ENCODE measurements around the gene PATJ. TPM values are rescaled to one million over a fixed set of nuclear protein-coding genes. Genes with fewer than 3 reads are reported as not detected.

The PATJ gene
- total RNA-seq, 1 donor from 2014 or later: 126 TPM

- H3K9me3 Mint-ChIP-seq (ENCODE audit: low read depth): peaks cover 3% of the 10 kb centered on the region
- peaks cover 22% of the 10 kb centered on the region for H3K27me3 Mint-ChIP-seq
- H3K4me1 Mint-ChIP-seq (ENCODE audit: low read depth): peaks cover 24% of the 10 kb centered on the region
- peaks cover 3% of the 10 kb centered on the region for H3K36me3 Mint-ChIP-seq (ENCODE audit: insufficient read depth)
- TF ChIP-seq, protein P1, sequence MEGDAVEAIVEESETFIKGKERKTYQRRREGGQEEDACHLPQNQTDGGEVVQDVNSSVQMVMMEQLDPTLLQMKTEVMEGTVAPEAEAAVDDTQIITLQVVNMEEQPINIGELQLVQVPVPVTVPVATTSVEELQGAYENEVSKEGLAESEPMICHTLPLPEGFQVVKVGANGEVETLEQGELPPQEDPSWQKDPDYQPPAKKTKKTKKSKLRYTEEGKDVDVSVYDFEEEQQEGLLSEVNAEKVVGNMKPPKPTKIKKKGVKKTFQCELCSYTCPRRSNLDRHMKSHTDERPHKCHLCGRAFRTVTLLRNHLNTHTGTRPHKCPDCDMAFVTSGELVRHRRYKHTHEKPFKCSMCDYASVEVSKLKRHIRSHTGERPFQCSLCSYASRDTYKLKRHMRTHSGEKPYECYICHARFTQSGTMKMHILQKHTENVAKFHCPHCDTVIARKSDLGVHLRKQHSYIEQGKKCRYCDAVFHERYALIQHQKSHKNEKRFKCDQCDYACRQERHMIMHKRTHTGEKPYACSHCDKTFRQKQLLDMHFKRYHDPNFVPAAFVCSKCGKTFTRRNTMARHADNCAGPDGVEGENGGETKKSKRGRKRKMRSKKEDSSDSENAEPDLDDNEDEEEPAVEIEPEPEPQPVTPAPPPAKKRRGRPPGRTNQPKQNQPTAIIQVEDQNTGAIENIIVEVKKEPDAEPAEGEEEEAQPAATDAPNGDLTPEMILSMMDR (IDR thresholded peaks at IDR 0.05; ENCODE audit: unreplicated experiment): no peak
- H3K27ac Mint-ChIP-seq: no peak overlapping the region
- no peak for DNase-seq (ENCODE audit: low spot score, unreplicated experiment)
- H3K4me3 Mint-ChIP-seq (ENCODE audit: low read depth): peak overlapping the region; percentile 49
Observed at GRCh38 chr1:62196086-62196690, 453.9 kb downstream of the PATJ start.

GRCh38 chr1:62198069-62198780 lies 455.9 kb downstream of the PATJ start:
- peaks cover 3% of the 10 kb centered on the region for H3K36me3 Mint-ChIP-seq (ENCODE audit: insufficient read depth)
- no peak for DNase-seq (ENCODE audit: low spot score, unreplicated experiment)
- H3K4me1 Mint-ChIP-seq (ENCODE audit: low read depth): peaks cover 23% of the 10 kb centered on the region
- H3K4me3 Mint-ChIP-seq (ENCODE audit: low read depth): peak overlapping the region; percentile 30
- peaks cover 22% of the 10 kb centered on the region for H3K27me3 Mint-ChIP-seq
- TF ChIP-seq, protein P1 (IDR thresholded peaks at IDR 0.05; ENCODE audit: unreplicated experiment): no peak
- H3K27ac Mint-ChIP-seq: peak overlapping the region; percentile 67
- H3K9me3 Mint-ChIP-seq (ENCODE audit: low read depth): peaks cover 3% of the 10 kb centered on the region

- Mint-ChIP-seq H3K27ac (peak overlapping the region; percentile 56), H3K4me3 (ENCODE audit: low read depth) (no peak overlapping the region), H3K36me3 (ENCODE audit: insufficient read depth) (peaks cover 3% of the 10 kb centered on the region), H3K9me3 (ENCODE audit: low read depth) (peaks cover 3% of the 10 kb centered on the region), H3K4me1 (ENCODE audit: low read depth) (peaks cover 23% of the 10 kb centered on the region), H3K27me3 (peaks cover 20% of the 10 kb centered on the region)
- TF ChIP-seq, protein P1 (IDR thresholded peaks at IDR 0.05; ENCODE audit: unreplicated experiment): no peak
- no peak for DNase-seq (ENCODE audit: low spot score, unreplicated experiment)
Observed at GRCh38 chr1:62198781-62199125, 456.5 kb downstream of the PATJ start.

DNA sequence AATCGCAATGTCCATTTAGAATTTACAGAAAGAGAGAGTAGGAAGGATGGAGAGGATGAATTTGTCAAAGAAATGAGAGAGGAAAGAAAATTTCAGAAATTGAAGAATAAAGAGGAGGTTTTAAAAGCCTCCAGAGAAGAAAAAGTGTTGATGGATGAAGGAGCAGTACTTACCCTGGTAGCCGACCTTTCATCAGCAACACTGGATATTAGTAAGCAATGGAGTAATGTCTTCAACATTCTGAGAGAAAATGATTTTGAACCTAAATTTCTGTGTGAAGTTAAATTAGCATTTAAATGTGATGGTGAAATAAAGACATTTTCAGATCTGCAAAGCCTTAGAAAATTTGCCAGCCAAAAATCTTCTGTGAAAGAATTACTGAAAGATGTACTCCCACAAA lies 464.9 kb downstream of the PATJ start:
- no peak overlapping the region for H3K27ac Mint-ChIP-seq
- H3K27me3 Mint-ChIP-seq: no peaks in the 10 kb centered on the region
- no peak overlapping the region for H3K4me3 Mint-ChIP-seq (ENCODE audit: low read depth)
- H3K9me3 Mint-ChIP-seq (ENCODE audit: low read depth): peaks cover 35% of the 10 kb centered on the region
- H3K4me1 Mint-ChIP-seq (ENCODE audit: low read depth): peaks cover 1% of the 10 kb centered on the region
- TF ChIP-seq, protein P1 (IDR thresholded peaks at IDR 0.05; ENCODE audit: unreplicated experiment): no peak
- DNase-seq (ENCODE audit: low spot score, unreplicated experiment): no peak
- H3K36me3 Mint-ChIP-seq (ENCODE audit: insufficient read depth): peaks cover 27% of the 10 kb centered on the region

DNA sequence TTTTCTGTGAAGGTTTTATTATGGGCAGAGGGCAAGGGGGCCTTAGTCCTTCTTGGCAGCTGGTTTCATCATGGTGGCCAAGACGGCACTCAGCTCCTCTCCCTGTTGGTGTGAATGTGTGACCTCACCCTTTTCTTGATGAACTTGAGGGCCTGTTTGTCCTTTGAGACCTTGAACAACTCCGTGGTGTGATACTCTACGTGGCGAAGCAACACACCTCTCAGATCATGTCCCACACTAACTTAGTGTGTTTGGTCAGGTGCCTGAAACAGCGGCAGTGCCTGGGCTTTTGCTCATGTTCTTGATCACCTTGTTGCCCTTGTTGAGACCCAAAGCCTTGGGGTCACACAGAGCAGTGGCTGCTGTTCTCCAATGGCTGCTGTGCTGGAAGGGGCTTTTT lies 465.8 kb downstream of the PATJ start:
- DNase-seq (ENCODE audit: low spot score, unreplicated experiment): no peak
- no peaks in the 10 kb centered on the region for H3K4me1 Mint-ChIP-seq (ENCODE audit: low read depth)
- H3K9me3 Mint-ChIP-seq (ENCODE audit: low read depth): peaks cover 35% of the 10 kb centered on the region
- no peak overlapping the region for H3K4me3 Mint-ChIP-seq (ENCODE audit: low read depth)
- H3K27ac Mint-ChIP-seq: no peak overlapping the region
- H3K36me3 Mint-ChIP-seq (ENCODE audit: insufficient read depth): peaks cover 27% of the 10 kb centered on the region
- TF ChIP-seq, protein P1 (IDR thresholded peaks at IDR 0.05; ENCODE audit: unreplicated experiment): no peak
- no peaks in the 10 kb centered on the region for H3K27me3 Mint-ChIP-seq
